ENCODE measurements around the gene SMIM5.

The SMIM5 gene

DNA sequence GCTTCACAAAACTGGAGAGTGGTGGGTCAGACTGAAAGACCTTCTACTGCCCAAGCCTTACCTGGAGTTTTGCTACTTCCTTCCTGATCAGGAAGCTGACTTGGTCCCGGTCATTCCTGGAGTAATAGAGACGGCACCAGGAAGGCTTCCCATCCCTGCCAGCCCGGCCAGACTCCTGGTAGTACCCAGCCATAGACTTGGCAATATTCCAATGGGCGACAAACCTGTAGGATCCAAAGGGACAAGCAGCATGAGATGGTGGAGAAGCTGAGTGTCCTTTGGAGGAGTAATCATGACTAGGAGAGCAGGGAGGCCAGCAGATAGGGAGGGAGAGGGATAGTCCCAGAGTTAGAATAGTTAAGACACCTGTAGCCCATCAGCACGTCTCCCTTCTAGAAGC is 25.0 kb downstream of the SMIM5 start:
- in situ Hi-C loops (cut with HindIII; ENCODE audit: low sequenced_read_pairs): no loop called here

DNA sequence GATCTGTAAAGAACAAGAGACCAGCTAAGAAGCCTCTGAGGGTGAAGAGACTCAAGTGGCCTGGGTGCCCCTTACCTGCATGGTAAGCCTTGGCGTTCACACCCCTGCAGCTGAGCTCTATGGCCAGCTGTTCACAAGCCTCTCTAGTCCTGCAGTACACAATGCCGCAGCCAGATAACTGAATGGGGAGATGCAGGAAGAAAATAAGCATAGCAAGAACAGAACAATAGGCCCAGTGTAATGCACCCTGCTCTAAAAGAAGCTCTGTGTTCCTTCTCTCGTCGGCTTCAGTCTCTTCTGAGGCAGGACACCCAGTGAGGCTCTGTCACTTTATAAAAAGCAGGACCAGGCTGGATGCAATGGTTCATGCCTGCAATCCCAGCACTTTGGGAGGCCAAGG is 28.3 kb downstream of the SMIM5 start:
- in situ Hi-C loops (cut with HindIII; ENCODE audit: low sequenced_read_pairs): no loop called here

DNA sequence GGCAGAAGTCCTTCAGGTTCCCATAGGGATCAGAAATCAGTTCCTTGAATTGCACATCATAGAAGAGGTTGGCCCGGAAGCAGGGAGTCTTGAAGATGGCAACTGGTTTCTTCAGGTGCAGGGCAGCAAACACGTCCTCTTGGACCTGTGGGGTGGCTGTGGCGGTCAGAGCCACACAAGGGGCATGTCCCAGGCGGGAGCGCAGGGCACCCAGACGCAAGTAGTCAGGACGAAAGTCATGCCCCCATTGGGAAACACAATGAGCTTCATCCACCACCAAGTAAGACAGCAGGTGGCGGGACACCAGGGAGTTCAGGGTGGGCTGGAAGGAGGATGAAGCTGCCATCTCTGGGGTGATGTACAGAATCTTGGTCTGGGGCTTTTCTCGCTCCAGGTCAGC is 29.3 kb downstream of the SMIM5 start:
- in situ Hi-C loops (cut with HindIII; ENCODE audit: low sequenced_read_pairs): no loop called here

DNA sequence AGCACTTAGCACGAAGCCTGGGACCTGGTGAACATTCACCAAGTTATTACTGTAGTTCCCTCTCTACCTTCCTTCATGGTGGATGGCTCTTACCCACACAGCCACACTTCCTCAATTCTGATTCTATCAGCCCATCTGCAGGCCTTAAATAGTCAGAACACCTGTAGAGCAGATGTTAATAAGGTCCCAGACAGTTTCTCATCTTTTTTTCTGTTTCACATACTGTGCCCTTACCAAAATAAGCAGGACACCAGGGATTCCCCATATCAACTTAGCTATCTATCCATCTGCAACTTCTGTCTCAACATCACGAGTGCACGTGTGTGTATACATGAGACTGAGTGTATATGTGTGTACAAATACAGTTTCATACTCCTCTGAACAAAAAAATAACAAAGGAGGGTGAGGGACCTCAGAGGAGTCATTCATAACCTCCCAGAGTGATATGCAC is 30.9 kb downstream of the SMIM5 start:
- in situ Hi-C loops (cut with HindIII; ENCODE audit: low sequenced_read_pairs): no loop called here

DNA sequence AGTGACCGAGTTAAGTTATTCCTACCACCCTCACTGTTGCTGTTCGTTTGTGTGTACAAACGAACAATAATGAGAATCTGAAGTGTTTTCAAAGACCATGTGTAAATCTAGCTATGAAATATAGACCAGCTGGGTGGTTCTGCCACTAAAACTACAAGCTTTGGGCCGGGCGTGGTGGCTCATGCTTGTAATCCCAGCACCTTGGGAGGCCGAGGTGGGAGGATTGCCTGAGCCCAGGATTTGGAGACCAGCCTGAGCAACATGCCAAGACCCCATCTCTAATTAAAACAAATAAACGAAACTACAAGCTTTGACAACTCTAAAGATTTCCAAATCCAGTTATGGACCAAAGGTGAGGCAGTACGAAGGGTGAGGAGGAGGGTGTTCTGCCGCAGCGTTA is 32.7 kb downstream of the SMIM5 start:
- in situ Hi-C loops (cut with HindIII; ENCODE audit: low sequenced_read_pairs): no loop called here

DNA sequence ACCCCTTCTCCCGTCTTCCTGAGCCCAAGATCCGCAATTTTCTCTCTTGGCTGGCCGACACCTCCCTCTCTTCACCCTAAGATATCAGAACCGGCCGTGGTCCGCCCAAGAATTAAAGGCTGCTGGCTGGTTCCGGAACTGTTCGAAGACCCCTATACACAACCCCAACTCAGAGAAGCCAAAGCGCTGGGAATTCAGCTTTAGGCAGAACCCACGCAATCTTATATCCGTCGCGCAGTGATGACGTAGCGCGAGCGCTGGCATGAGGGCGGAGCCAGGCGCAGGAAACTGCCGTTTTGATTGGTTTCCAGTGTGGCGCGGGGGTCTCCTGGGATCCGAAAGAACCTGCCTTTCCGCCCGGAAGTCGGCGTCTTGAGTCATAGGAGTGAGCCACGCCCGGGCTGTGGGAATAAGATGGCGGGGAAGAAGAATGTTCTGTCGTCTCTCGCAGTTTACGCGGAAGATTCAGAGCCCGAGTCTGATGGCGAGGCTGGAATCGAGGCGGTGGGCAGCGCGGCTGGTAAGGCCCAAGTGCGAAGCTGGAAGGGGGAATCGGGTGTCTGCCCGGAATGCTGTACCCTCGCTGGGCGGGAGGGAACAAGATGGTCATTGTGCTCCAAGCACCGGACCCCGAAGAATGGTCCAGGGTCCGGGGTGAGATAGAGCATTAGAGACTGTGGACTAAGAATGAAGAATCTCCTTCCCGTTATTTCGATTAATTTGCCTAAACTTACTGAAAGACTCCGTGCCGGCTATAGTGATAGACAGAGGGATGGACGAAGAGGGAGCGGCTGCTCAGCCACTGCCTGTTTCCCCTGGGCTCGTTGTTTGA is 33.9 kb downstream of the SMIM5 start, which contains the start of the genes RECQL5 and SAP30BP:
Gene RECQL5, minus strand, starts transcription at position 196 of the 832 bp plus-strand sequence. CDS start 597 bp downstream, outside the sequence.
Gene SAP30BP, plus strand, starts transcription at position 380 of the 832 bp plus-strand sequence. Its CDS starts 35 bp downstream, at position 415.
- in situ Hi-C loops (cut with HindIII; ENCODE audit: low sequenced_read_pairs): no loop called here

DNA sequence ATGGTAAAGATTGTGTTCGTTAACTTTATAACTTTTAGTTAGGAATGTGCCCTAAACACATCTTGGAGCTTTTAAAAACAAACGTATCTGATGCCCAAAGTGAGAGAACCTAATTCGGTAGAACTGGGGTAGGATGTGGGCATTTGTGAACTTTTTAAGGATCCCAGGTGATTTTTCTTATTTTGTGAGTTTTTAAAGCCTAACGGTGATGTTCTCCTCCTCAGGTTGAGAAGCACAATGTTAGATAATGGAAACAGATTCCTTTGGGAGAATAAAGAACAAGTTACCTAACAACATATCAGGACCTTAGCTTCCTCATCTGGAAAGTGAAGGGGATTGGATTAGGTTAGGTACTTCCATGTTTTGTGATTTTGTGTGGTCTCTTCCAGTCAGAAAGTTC is 34.6 kb downstream of the SMIM5 start:
- in situ Hi-C loops (cut with HindIII; ENCODE audit: low sequenced_read_pairs): no loop called here

DNA sequence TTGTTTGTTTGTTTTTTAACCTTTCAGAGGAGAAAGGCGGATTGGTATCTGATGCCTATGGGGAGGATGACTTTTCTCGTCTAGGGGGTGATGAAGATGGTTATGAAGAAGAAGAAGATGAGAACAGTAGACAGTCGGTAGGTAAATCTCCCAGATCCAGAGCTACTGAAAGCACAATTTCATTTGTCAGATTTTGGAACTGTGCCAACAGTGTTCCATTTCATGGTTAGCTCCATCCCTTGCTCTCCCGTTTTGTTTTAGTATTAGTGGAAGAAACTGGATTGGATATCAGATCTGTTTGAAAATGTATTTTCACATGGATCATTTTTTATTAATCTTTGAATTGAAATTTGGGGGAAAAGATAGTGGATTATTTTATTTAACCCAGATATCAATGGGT is 35.3 kb downstream of the SMIM5 start:
- in situ Hi-C loops (cut with HindIII; ENCODE audit: low sequenced_read_pairs): no loop called here

DNA sequence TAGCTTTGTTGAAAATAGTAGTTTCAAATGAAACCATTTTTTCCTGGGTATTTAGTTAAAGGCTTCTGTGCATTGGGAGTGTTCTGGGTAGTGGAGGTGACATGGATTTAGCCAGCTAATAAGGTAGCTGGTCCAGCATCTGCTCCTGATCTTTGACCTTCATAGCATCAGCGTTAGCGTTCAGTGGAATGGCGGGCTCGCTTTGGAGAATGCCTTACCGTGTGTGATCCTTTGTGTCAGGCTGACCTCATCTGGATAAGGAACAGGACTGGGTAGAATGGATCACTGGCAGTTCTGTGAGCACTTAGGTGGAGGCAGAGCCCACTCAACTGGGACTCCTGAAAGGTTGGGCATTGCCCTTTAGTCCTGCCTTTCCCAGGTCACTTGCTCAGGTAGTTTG is 37.6 kb downstream of the SMIM5 start:
- in situ Hi-C loops (cut with HindIII; ENCODE audit: low sequenced_read_pairs): no loop called here

DNA sequence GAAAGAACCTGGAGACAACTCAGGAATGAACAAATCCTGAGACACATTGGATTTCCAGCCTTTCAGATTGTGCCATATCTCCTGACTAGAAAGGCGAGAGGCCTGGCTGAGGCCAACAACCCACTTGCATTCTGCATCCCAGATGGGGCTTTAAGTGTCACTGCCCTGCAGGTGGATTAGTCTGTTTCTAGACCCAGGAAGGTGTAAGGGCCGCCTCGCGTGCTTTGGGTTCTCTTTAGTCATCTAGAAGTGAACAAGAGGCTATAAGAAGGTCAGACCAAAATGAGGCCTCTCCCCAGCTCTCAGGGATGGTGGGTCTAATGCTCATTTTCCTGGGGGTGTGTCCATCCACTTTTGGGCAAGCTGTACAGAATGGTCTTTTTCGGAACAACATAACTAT is 38.8 kb downstream of the SMIM5 start:
- in situ Hi-C loops (cut with HindIII; ENCODE audit: low sequenced_read_pairs): no loop called here

DNA sequence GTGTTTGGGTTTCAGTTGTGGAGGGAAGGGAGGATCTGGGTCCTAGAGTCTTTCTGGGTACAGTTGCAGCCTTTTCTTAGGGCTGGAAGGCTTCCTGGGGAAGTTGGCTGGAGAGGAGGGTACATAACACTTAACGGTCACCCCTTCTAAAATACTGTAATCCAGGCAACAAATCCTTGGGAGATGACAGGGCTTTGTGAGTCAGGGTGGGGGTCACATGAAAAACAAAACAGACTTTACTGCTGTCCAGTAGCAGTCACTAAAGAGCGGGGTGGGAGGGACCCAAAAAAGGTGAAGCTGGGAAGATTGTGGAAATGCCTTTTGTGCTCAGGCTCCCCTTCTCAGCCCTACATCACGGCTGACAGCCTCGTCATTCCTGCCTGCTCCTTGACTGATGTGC is 40.3 kb downstream of the SMIM5 start:
- in situ Hi-C loops (cut with HindIII; ENCODE audit: low sequenced_read_pairs): no loop called here

DNA sequence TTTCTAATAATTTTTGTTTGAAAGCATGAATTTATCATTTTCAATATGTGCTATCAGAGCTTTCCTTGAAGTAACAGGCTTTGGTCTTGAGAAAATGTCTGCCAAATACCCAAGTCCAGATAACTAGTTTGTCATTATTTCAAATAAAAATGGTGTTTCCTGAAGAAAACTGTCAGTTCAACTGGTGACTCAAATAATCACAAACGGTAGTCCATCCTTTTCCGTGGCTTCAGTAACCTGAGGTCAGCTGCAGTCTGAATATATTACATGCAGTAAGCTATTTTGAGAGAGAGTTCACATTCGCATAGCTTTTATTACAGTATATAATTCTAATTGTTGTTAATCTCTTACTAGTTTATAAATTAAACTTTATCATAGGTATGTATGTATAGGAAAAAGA is 43.2 kb downstream of the SMIM5 start:
- in situ Hi-C loops (cut with HindIII; ENCODE audit: low sequenced_read_pairs): no loop called here

DNA sequence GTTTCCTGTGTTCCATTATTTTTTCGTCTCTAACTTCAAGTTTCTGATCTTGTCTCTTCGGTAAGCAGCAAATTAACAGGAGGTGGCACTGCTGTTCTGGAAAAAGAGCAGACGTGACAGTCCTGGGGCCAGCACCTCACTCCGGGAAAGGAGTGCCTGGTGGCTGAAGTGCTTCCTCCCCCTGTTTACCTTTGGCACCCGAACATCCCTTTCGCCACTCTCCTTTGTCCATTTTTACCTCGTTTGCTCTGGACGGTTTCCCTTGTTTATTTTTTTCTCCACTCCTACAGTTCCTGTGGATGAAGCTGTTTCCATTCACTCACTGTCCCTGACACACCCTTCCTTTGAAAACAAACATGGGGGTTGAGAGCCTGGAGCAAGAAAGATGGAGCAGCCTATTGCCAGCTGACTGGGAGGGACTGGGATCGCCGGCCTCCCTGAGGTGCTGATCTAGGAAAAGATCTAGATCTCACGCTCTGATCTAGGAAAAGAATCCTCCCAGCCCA is 46.5 kb downstream of the SMIM5 start:
- in situ Hi-C loops (cut with HindIII; ENCODE audit: low sequenced_read_pairs): loop anchor here (5.0 kb wide), 1 partner anchor 63 kb away; no protein-coding TSS in a partner anchor

DNA sequence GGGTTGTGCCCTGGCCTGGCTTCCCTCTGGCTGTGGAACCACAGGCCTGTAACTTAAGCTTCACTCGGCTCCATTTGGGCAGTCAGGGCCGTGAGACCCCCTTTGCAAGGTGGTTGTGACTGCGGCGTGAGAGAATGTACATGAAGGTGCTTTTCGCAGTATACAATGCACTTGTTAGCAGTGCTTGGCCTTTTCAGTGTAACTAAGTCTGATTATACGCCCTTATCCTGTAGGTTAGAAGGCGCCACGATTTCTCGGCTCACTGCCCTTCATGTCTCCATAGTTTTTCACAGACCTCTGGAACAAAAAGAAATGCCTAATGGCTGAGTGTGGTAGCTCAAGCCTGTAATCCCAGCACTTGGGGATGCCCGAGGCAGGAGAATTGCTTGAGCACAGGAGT is 47.2 kb downstream of the SMIM5 start:
- in situ Hi-C loops (cut with HindIII; ENCODE audit: low sequenced_read_pairs): loop anchor here (5.0 kb wide), 1 partner anchor 62 kb away; no protein-coding TSS in a partner anchor

DNA sequence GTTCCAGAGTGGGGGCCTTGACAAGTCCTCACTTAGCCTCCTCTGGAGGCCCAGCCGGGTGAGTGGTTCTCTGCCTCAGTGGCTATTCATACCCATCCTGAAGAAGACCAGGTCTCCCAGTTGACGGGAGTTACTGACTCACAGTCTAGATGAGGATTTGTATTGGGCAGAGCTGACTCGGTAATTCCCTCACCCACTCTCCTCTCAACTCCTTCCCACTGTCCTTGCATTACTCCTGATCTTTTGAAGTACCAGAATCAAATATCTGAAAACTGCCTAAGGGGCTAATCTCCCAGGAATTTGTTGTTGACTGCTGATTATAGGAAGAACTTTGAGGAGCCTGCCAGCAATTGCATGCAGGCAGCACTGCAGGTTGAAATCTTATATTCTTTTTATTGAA is 48.1 kb downstream of the SMIM5 start:
- in situ Hi-C loops (cut with HindIII; ENCODE audit: low sequenced_read_pairs): loop anchor here (5.0 kb wide), 1 partner anchor 61 kb away; no protein-coding TSS in a partner anchor

DNA sequence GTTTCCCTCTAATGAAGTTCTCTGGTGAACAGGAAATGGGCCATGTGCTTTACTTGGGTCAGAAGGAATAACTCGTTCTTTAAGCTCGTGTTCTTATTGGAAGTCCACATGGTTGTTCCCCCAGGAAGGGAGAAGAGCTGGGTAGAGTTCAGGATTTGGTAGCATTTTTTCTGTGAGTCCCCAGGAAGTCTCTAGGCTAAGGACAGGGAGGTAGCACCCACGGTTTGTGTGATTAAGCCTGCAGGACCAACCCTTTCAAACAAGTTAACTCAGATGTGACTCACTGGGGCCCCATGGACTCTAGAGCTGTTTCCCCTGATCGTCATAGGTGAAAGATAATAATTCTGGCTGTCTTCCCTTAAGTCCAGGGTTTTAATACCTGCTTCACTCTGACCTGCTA is 50.3 kb downstream of the SMIM5 start:
- in situ Hi-C loops (cut with HindIII; ENCODE audit: low sequenced_read_pairs): loop anchor here (5.0 kb wide), 1 partner anchor 59 kb away; no protein-coding TSS in a partner anchor

DNA sequence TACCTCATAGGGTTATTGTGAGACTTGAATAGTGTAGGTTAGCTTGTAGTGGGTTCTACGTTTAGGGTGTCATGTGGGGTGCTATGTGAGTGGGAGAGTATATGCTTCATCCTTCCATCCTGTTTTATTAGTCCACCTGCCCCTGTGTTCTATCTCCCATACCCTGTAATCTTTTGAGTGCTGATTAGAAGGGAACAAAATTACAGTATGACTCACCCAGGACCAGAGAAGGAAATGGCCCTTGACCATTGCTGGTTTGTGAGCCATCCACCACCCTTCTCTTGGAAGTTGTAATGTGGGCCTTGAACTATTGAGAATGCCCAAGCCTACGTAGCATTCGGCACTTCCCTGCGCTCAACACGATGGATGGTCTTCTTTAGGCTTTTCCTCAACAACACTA is 51.0 kb downstream of the SMIM5 start:
- in situ Hi-C loops (cut with HindIII; ENCODE audit: low sequenced_read_pairs): loop anchor here (5.0 kb wide), 1 partner anchor 58 kb away; no protein-coding TSS in a partner anchor

DNA sequence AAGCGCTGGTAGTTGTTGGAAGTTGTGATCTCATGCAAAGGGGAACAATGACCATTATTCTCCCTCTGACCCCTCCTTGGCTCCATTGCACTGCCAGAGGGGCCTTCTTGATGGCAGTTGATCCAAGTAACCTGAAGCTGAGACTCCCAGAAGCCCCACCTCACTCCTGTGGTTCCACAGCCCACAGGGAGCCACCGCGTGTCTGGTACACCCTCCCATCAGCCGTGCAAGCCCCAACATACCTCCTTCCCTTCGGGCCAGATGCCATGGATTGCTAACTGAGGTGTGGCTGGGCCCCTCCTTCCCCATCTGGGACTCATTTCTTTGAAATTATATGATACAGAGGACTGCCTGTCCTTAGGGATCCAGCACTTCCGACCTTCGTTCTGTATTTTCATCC is 51.7 kb downstream of the SMIM5 start:
- in situ Hi-C loops (cut with HindIII; ENCODE audit: low sequenced_read_pairs): loop anchor here (5.0 kb wide), 1 partner anchor 57 kb away; no protein-coding TSS in a partner anchor

DNA sequence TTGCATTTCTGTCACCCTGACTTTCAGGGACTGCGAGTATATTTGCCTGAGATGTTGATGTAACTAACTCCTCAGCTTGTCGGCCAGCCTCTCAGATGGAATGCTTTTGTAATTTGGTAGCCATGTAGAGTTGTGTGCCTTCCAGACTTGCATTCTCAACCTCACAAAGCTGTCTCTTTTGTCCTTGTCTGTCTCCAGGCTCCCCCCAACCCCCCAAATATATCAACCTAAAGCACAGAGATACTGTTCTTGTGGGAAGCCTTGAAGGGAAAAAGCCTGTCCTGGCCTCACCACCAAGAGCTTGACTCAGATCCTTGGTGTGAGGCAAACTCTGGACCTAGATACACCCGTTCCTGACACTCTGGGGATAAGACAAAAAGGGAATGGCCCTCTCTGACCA is 52.3 kb downstream of the SMIM5 start:
- in situ Hi-C loops (cut with HindIII; ENCODE audit: low sequenced_read_pairs): no loop called here

DNA sequence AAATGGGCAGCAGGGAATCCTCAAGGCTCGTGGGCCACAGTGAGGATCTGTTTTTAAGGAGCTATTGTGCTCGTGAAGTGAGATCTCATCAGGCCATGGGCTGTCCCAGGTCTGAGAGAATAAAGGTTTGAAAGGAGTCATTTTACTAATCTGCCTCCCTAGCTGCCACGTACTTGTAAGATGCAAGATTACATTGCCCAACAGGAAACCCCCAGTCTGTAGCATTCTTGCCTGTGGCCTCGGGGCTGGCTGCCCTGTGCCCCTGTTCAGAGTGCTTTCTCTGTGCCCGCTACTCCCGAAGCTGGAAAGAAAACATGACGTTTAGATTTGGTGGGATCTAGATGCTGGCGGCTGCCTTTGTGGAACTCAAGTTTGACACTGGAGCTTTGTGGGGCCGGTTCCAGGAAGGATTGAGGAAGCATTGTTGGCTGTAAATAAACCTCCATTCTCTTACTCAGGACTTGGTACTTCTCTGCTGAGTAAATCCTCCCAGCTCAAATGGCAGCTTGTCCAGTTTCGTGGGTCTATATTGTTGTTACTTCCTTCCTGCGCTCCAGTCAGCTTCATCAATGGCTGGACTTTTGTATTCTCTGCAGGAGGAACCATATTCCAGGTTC is 55.1 kb downstream of the SMIM5 start:
- in situ Hi-C loops (cut with HindIII; ENCODE audit: low sequenced_read_pairs): no loop called here

DNA sequence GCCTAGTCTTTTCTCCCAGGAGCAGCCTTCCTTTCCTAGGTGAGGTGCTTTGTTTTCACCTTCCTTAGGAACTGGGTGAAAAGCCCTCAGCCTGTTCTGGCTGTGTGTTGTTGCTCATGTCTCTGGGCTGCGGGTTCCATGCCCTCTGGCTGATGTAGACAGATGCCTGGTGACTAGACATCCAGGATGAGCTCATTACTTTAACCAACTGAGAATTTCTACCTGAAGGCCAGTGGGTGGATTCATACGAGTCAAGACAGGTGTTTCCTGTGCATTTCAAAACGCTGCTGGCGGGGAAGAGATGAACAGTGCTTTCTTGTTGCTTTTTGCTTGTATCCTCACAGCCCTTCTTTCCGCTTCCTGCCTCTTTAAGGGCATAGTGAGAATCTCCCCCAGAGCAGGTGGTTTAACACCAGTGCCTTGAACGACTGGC is 56.2 kb downstream of the SMIM5 start:
- in situ Hi-C loops (cut with HindIII; ENCODE audit: low sequenced_read_pairs): no loop called here

Measured in endothelial cell of hepatic sinusoid (primary cell).